ENCODE results near the gene MEGF11.

MEGF11 gene

GRCh38 chr15:66239514-66239913 lies 14.0 kb downstream of the MEGF11 start:
- DNase-seq (ENCODE audit: low read depth), result no peak

- no peak for DNase-seq (ENCODE audit: low read depth)
These were observed 15.2 kb downstream of the MEGF11 start for GRCh38 chr15:66238318-66238717.

GRCh38 chr15:66237513-66238235 lies 15.9 kb downstream of the MEGF11 start:
- DNase-seq (ENCODE audit: low read depth), result no peak

GRCh38 chr15:66236806-66237375 lies 16.7 kb downstream of the MEGF11 start:
- DNase-seq (ENCODE audit: low read depth), result no peak

GRCh38 chr15:66235866-66236265 lies 17.7 kb downstream of the MEGF11 start:
- DNase-seq (ENCODE audit: low read depth), result no peak

- no peak for DNase-seq (ENCODE audit: low read depth)
These were observed 18.8 kb downstream of the MEGF11 start for GRCh38 chr15:66234798-66235197.

- no peak for DNase-seq (ENCODE audit: low read depth)
These were observed 19.8 kb downstream of the MEGF11 start for GRCh38 chr15:66233487-66234415.

GRCh38 chr15:66232267-66232625 lies 21.3 kb downstream of the MEGF11 start:
- no peak for DNase-seq (ENCODE audit: low read depth)

- DNase-seq (ENCODE audit: low read depth), result no peak
These were observed 21.9 kb downstream of the MEGF11 start for GRCh38 chr15:66231394-66232266.

- DNase-seq (ENCODE audit: low read depth), result no peak
These were observed 23.6 kb downstream of the MEGF11 start for GRCh38 chr15:66229790-66230465.

- DNase-seq (ENCODE audit: low read depth), result no peak
These were observed 24.5 kb downstream of the MEGF11 start for GRCh38 chr15:66228807-66229735.

GRCh38 chr15:66226736-66227135 lies 26.8 kb downstream of the MEGF11 start:
- DNase-seq (ENCODE audit: low read depth), result no peak

- DNase-seq (ENCODE audit: low read depth), result no peak
These were observed 27.8 kb downstream of the MEGF11 start for GRCh38 chr15:66225656-66226274.

- DNase-seq (ENCODE audit: low read depth), result no peak
These were observed 28.6 kb downstream of the MEGF11 start for GRCh38 chr15:66224946-66225345.

- DNase-seq (ENCODE audit: low read depth), result no peak
These were observed 31.0 kb downstream of the MEGF11 start for GRCh38 chr15:66222273-66223198.

- DNase-seq (ENCODE audit: low read depth), result no peak
These were observed 32.4 kb downstream of the MEGF11 start for GRCh38 chr15:66221126-66221525.

GRCh38 chr15:66220601-66221000 lies 32.9 kb downstream of the MEGF11 start:
- no peak for DNase-seq (ENCODE audit: low read depth)

GRCh38 chr15:66219339-66219738 lies 34.2 kb downstream of the MEGF11 start:
- DNase-seq (ENCODE audit: low read depth), result no peak

- no peak for DNase-seq (ENCODE audit: low read depth)
These were observed 36.7 kb downstream of the MEGF11 start for GRCh38 chr15:66216806-66217205.
